GM21737 (cell line): ENCODE data around the gene ACSS1.
"Not testable (repeated sequence)": the region's sequence is repeated elsewhere in the genome, so short reads cannot be mapped to it uniquely, and the experiment has no call there.

Experiments
- ATAC-seq: cut with Tn5 transposase; IDR thresholded peaks from one replicate; pipeline ENCODE4 v1.9.1; 2021; ENCODE audit warnings: mild to moderate bottlenecking, moderate library complexity; ENCODE audit not compliant: unreplicated experiment

ACSS1 gene

DNA sequence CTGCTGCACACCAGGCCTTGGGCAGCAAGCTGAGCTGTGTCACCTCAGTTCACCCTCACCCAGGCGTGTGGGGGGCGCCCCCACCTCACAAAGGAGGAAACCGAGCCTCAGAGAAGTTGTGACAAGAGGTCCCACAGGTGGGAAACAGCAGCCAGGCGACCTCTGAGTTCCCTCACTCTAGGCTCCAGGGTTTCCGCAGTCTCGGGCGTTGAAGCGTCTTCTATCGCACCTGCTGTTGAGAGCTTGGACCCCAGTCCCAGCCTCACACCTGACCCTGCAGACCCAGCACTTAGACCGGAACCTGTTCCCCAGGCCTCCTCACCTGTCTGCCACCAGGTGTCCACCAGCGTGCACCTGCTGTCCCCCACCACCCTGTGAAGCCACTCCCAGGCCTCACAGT lies 43.1 kb downstream of the ACSS1 start:
- ATAC-seq = no peak

DNA sequence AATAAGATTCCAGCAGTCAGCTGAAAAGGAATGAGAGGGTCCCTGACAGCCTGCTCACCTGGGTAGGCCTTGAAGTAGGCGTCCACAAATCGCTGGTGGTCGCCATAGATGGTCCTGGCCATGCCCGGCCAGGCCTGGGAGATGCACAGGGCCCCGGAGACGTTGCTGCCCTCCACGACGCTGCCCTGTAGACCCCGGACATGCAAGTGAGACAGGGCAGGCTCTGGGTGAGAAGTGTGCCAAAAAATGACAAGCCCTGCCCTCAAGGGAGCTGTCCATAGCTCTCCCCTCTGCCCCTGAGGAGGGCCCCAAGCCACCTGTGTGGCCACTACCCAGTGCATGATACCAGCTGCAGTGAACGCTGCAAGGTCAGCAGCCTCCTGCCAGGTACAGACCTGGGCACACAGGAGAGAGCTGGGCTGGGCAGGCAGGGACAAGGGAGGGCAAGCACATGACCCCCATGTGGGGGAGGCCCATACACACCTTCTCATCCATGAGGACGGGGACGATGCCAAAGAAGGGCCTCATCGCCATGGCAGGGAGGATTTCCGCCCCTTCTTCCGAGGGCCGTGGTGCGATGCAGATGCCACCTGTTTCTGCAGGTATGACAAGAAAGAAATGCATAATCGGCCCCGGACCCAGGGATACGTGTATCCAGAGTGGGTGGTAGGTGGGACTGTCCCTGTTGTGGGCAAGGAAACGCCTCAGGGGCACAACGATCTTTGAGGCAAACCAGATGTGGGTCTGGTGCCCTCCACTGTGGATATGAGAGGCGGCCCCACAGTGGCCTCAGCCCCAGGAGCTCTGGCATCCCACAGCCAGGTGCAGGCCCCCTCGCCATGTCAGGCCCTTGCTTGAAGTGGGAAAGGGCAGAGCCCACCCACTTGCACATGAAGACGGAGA lies 44.2 kb downstream of the ACSS1 start:
- ATAC-seq = no peak

DNA sequence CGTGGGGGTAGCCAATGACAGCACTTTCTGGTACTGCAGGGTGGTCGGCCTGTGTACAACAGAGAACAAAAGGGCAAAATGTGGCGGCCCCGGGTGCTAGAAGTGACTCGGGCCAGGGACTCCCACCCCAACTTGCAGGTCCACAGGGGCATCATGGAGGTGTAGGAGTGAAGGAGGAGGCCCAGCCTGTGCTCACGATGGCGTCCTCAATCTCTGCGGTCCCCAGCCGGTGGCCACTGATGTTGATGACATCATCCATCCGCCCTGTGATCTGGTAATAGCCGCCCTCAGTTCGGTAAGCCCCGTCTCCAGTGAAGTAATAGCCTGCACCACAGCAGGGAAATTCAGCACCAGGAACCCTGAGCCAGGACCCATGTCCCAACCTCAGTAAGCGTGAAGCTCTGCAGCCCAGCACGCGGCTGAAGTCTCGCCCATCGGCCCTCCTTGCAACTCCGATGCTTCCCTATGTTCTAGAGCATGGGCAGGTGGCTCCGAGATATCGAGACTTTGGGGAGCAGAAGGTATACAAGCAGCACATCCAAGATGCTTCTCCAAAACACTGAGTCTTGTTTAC lies 45.2 kb downstream of the ACSS1 start:
- no peak for ATAC-seq

DNA sequence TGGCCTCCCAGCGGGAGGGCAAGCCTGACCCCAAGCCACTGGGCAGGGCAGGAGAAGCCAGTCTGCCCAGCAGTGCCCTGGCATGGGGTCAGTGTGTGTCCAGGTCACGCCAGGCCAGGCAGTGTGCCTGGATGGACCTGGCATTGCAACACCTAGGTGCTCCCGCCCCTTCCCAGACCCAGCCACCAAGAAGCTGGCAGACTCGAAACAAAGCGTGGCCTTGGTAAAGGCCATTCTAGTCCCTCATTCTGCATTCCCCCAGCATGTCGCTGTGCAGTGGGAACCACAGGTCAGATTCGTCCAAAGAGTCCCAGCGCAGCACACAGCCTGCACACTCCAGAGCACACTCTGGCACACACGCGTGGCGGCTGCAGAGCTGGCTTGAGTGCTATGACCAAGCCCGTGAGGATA lies 46.1 kb downstream of the ACSS1 start:
- no peak for ATAC-seq

DNA sequence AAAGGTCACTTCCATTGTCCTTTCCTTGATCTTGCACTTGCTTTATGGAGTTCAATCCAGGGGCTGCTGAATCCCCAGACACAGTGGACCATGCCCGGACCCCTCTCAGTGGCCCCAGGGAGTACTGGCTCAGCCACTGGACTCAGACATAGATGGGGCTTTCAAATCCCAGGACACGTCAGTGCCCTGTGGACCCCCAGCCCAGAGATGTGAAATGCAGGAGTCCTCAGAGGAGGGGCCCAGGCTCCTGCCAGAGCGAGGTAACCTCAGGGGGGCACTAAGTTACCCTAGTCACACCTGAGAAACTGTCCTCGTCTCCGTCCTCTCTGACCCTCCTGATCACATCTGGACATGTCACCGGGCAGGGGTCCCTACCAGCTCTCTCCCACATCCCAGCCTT lies 46.7 kb downstream of the ACSS1 start:
- no peak for ATAC-seq

DNA sequence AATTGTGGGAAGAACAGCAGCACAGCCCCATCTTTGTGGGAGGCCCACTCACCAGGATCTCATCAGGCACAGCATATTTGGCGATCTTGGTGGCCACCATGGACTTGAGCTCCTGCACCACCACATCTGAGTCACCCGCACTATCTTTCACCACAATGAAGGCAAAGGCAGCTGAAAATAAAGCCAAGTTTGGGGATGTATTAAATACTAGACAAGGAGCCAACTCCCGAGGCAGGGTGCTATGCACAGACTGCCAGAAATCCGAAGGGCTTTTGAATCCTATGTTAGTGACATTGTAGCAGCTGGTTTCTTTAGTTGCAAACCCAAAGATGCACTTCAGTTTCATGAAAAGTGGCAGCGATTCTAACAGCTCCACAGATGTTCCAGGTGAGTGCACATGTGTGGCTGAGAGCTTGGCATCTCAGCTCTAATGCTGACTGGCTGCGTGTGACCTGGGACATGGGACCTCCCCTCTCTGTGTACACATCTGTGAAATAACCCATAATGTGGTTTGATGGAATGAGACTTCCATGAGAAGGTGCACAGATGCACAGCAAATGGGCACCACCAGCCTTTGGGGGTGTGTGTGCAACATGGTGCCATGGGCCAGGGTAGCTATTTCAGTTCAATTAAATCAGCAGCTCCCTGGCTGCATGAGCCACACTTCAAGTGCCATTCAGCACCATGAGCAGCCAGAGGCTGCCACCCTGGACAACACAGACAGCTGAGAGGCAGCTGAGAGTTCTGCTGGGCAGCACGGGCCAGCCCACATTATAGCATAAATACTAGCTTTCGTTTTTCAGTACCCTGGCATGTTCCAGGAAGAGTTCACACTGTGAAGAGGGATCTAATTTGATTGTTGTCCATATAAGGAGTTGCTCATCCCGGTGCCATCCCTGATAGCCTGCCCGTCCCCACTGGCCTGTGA lies 48.5 kb downstream of the ACSS1 start:
- no peak for ATAC-seq

DNA sequence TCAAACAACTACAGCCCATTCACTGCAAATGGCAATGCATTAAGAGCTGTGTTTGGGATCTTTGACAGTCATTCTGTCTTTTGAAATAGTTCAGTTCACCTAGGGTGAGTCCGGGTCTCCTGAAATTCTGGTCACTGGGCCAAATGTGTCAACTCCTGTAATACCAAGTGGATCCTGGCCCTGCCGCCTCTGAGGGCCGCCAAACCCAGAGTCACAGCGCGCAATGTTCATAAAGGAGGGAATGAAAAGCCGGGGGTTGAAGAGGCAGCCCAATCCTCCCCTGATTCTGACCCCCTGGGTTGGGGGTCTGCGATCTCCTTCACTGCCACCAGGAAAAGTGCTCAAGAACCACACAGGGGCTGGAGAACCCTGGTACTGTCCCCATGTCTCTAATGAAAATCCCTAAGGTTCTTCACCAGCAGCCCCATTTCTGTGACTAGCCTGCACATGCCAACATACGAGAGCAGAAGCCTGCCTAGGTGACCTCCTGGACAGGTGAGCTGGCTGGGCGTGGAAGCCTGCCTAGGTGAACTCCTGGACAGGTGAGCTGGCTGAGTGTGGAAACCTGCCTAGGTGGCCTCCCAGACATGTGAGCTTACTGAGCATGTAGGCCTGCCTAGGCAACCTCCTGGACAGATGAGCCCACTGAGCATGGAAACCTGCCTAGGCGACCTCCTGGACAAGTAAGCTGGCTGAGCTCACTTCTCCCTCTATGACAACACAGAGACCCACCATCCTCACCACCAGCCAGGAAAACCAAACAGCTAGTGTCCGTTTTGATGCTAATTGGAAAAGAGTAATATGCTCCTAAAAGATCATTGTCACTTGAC lies 49.3 kb downstream of the ACSS1 start:
- no peak for ATAC-seq

DNA sequence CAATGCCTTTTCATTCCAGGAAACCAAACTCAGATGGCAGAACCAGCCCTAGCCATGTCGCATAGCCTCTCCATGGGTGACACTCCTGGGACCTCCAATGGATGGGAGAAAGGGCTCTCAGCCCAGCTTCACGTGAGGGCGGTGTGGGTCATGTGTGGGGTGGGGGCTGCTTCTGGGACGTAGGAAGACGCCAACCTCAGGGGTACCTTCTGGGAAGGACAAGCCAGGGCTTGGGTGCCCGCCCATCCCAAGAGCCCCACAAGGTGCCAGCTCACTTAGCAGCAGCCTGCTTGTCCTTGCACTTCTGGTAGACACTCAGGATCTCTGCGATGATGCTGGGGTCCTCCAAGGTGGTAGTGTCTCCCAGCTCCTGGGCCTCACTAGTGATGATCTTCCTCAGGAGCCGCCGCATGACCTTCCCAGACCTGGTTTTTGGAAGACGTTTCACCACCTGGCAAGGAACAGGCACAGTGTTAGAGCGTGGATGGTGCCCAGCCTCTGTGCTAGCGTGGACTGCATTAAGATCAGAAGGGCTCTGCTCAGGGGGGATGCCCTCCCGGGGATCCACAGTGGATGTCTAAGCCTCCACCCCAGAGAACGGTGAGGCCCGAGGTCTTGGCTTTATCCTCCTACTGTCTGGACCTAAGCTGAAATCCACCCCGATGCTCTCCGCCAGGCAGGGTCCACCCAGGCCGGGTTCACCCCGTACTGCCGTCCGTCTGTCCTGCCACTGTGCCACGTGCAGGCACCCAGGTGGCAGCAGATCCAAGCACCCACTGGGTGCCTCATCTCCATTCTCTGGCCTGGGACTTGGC lies 50.2 kb downstream of the ACSS1 start:
- ATAC-seq = no peak

DNA sequence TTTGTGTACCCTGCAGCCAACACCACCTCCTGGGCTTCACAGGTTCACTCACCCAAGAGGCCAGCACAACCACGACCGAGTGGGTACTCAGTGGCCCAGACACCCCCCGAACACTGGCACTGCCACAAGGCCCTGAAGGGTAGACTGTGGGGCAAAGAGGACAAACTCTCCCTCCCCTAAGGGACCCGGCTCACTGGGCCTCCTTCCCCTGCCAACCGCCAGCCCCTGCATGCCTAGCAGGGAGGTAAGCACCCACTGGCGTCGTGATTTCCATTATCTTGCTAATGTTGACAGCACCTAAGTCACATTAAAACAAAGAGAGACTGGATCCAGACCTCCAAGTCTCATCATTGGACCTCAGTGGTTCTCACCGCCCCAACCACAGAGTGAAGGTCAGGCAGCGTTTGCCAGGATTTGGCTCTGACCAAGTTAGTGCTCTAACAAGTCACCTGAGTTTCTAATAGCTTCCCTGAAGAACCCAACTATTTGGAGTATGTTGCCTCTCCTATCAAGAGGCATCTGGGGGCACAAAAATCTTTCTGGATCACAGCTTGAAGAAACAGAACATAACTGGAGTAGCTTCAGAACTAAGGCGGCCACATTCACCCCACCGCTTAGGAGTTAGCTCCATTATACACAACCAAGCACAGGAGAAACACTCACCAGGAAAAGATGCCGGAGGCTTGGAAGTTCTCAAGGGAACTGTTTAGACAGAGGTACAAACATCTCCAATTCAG lies 51.3 kb downstream of the ACSS1 start:
- no peak for ATAC-seq

DNA sequence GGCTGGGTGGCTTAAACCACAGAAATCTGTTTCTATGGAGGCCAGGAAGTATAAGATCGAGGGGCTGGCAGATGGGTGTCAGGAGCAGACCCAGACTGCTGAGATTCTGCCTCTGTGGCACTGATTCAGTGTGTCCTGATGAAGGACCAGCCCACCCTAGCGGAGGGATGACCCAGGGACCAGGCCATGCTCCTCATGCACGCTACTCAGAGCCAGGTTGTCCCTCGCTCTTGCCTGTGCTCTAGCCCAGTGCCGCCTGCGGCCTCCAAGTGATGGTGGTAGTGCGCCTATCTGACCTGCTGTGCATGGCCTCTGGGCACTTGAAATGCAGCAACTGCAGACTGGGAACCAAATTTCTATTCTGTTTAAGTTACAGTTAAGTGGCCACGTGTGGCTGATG lies 52.3 kb downstream of the ACSS1 start:
- no peak for ATAC-seq

DNA sequence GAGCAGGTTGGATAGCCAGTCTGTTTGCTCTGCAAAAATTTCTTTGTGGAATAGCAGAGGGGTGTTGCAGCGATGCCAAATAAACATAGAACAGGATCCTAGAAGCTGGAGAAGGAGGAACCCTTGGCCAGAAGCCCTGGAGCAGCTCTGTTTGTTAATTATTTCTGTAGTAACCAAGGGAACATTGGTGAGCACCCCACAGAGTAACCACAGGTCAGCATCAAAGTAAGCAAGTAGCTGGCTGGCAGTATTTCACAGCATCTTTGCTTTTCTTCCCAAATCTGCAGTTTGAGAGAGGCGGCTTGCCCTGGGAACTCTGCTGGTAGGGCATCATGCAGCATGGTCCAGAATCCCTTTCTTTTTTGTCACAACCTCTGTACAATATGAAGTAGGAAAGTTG lies 52.7 kb downstream of the ACSS1 start:
- ATAC-seq = no peak

DNA sequence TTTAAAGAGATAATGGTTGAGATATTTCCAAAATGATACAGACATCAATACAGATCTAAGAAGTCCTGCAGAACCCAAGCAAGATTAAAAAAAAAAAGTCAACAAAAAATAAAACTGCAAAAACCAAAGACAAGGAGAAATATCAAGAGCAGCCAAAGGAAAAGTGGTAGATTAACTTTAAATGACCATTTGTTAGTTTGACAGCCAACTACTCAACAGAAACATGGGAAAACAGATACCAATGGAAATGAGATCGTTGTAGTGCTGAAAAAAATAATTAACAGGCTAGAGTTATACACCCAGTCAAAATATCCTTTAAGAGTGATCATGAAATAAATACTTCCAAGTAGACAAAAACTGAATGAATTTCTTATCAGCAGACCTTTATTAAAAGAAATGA lies 54.9 kb downstream of the ACSS1 start:
- ATAC-seq = no peak

DNA sequence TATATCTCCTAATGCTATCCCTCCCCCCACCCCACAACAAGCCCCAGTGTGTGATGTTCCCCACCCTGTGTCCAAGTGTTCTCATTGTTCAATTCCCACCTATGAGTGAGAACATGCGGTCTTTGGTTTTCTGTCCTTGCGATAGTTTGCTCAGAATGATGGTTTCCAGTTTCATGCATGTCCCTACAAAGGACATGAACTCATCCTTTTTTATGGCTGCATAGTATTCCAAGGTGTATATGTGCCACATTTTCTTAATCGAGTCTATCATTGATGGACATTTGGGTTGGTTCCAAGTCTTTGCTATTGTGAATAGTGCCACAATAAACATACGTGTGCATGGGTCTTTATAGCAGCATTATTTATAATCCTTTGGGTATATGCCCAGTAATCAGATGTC lies 56.6 kb downstream of the ACSS1 start:
- ATAC-seq = not testable (repeated sequence)

DNA sequence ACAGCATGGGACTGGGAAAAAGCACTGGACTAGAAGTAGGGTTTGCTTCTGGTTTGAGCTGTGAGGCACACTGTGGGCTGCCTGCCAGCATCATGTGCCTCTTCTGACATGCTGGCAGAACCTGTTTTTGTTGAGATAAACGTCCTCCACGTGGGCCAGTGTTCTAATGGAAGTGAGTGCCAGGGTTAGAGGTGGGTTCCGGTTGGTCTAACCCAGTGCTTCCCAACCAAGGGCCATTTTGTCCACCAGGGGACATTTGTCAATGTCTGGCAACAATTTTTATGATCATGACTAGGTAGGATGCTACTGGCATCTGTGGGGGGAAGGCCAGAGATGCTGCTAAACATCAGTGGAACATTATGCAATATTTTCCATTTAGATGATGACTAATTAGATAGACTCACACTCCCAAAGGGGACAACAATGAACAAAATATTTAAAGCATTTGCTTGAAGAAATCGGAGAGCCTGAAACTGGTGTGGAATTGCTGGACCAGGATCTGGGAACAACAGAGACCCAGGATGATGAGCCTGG lies 57.6 kb downstream of the ACSS1 start:
- ATAC-seq = no peak

DNA sequence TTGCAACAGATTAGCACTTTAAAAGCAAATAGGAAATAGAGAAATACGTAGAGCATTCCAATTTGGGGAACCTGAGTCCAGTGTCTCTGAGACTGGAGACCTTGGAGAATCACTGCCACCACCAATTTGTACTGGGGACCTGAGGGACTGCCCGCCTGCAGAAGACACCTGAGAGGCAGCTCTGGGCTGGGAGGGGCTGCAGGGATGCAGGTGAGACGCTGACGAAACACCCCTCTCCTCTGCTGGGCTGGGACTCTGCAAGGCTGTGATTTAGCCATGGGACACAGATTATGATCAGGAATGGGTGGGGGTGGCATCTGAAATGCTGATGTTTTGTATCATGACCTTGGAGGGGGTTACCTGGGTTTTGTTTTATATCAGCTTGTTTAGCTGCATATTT lies 58.4 kb downstream of the ACSS1 start:
- ATAC-seq = no peak

DNA sequence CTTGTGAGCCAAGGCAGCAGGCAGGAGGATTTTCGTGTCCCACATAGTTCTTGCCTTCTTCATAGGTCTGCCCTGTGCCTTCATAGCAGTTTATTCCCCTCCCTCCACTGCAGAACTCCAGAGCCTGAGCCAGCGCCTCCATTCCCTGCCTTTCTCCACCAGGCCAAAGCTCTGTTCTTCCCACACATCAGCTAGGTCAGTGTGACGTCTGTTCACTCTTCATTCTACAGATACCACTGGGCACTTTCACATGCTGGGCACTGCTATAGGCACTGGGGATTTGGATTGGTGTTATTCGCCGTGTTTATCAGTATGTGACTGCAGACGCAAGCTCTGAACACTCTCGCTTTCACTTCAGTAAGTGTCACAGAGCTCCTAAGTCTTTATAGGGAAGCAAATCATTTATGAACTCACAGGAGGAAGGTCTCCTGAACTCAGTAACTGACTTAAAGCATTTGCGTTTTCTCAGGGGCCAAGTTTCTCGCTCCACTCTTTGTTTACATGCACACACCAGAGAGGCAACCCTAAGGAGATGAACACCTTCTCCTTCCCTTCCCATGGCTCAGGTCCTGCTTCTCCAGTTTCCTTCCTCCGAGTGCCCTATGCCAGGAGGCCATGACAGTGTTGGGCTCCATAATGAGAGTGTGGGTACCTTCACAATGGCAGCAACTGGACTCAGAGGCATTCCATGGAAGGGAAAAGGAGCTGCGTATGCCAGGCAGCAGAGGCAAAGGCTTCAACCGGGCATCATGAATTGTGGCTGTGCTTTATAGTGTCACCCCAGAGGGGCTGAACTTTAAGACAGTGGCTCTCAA lies 59.1 kb downstream of the ACSS1 start:
- no peak for ATAC-seq

DNA sequence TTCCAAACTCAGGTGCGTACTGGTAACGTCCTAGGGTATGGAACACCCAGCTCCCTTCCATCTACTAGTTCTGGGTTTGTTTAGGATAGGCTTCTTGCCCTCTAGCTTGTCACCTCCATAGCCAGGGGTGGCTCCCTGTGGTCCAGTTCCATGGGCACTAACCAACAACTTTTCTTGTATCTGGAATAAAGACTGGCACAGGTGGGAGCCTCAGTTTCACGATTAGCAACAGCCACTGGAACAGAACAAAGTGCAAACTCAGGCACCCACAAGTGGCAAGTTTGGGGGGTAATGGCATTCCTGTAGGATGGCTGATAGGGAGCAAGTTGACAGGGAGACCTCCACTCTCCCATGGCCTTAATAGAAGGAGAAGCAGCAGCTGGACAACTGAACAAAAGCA lies 59.8 kb downstream of the ACSS1 start:
- no peak for ATAC-seq
